DND-41 (cell line): ENCODE results near the gene CHST10.
A peak's percentile ranks its signal among the peaks of the same experiment; 100 is the strongest.
"Not testable (repeated sequence)": the region's sequence is repeated elsewhere in the genome, so short reads cannot be mapped to it uniquely, and the experiment has no call there.

Experiments used
- ATAC-seq: fragments of 200-7000 bp; cut with Tn5 transposase; 3 replicates; pipeline ENCODE4 v1.9.1; 2021; ENCODE audit warnings: low read depth; ENCODE audit not compliant: insufficient read depth
- DNase-seq: peaks from one replicate; pipeline ENCODE4 v3.0.0-alpha.2; 2020
- H2AFZ ChIP-seq: 2 replicates; pipeline ENCODE4 v1.6.0; 2012; ENCODE audit warnings: low read depth, low read length
- H3K27ac ChIP-seq: 2 replicates; pipeline ENCODE4 v1.5.1; 2012; ENCODE audit warnings: low read length, inconsistent platforms
- H3K27me3 ChIP-seq: fragments of 200-600 bp; sonication (generic); 2 replicates; pipeline ENCODE4 v1.6.0; 2012; ENCODE audit warnings: low read length, mild to moderate bottlenecking, inconsistent platforms; ENCODE audit not compliant: insufficient read depth, poor library complexity
- H3K36me3 ChIP-seq: 2 replicates; pipeline ENCODE4 v1.5.1; 2012; ENCODE audit warnings: low read length, inconsistent platforms; ENCODE audit not compliant: insufficient read depth
- H3K4me1 ChIP-seq: 2 replicates; pipeline ENCODE4 v1.5.1; 2012; ENCODE audit warnings: mild to moderate bottlenecking, low read length; ENCODE audit not compliant: insufficient read depth
- H3K4me2 ChIP-seq: 2 replicates; pipeline ENCODE4 v1.6.0; 2012; ENCODE audit warnings: mild to moderate bottlenecking, moderate library complexity, low read length, inconsistent platforms; ENCODE audit not compliant: insufficient read depth
- H3K4me3 ChIP-seq, 2 experiments: fragments of 200-600 bp in 1 of 2; shearing (Covaris generic) in 1 of 2; 2 replicates each; pipeline ENCODE4 v1.5.1; 2012 to 2016; ENCODE audit warnings: inconsistent platforms in 2 of 2, low read length in 2 of 2, mild to moderate bottlenecking in 2 of 2, low read depth in 1 of 2, moderate library complexity in 1 of 2
- H3K79me2 ChIP-seq: 2 replicates; pipeline ENCODE4 v1.6.0; 2012; ENCODE audit warnings: low read length, inconsistent platforms; ENCODE audit not compliant: insufficient read depth
- H3K9ac ChIP-seq: 2 replicates; pipeline ENCODE4 v1.6.0; 2012; ENCODE audit warnings: low read depth, mild to moderate bottlenecking, inconsistent platforms, low read length, moderate library complexity
- H3K9me3 ChIP-seq: 2 replicates; pipeline ENCODE4 v1.5.1; 2012; ENCODE audit warnings: low read length, moderate library complexity, mild to moderate bottlenecking, inconsistent platforms; ENCODE audit not compliant: insufficient read depth, severe bottlenecking
- H4K20me1 ChIP-seq: 2 replicates; pipeline ENCODE4 v1.6.0; 2012; ENCODE audit warnings: low read length; ENCODE audit not compliant: insufficient read depth
- CTCF ChIP-seq: IDR thresholded peaks from 2 replicates; pipeline ENCODE4 v1.5.1; 2012; ENCODE audit warnings: borderline replicate concordance, low read length, moderate library complexity, mild to moderate bottlenecking; ENCODE audit not compliant: poor library complexity, severe bottlenecking; ENCODE audit errors: extremely low read depth
- EZH2 ChIP-seq: IDR thresholded peaks from 3 replicates; pipeline ENCODE4 v1.6.1; 2012; ENCODE audit warnings: borderline replicate concordance, low read depth, mild to moderate bottlenecking, moderate library complexity, low read length, inconsistent platforms; ENCODE audit not compliant: severe bottlenecking

The CHST10 gene, protein sequence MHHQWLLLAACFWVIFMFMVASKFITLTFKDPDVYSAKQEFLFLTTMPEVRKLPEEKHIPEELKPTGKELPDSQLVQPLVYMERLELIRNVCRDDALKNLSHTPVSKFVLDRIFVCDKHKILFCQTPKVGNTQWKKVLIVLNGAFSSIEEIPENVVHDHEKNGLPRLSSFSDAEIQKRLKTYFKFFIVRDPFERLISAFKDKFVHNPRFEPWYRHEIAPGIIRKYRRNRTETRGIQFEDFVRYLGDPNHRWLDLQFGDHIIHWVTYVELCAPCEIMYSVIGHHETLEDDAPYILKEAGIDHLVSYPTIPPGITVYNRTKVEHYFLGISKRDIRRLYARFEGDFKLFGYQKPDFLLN

DNA sequence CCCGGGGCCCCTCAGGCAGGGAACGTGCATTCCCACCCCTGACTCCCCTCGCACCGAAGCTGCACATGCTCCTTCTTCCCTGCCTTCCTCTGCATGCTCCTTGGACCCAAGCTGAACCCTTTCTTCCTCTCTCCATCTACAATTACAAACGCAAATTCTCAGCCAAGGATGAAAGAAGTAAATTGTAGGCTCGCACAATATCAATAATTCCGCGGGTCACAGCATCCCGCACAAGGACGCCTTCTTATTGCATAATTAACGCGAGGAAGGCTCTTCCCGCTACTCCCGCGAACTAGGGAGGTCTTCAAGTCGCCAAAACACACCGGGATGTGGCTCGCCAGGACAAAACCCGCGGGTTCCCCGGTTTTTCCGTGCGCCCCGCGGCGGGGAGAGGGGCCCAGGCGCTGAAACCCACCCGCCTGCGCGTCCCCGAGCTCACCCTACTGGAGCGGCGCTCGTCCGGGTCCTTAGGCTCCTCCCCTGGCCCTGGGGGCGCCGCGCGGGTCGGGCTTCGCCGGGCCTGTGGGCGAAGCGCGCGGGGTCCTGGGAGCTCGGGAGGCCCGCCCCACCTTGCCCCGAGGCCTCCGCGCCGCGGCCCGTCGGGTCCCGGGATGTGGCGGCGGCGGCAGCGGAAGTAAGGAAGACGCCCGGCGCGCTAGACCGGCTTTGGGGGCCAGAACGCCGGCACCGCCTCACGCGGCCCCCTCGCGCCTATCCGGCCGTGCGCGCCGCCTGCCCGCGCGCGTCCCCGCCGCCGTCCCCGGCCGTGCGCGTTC is at the start of gene CHST10:
Gene CHST10, minus strand, starts transcription at position 734 of the 776 bp plus-strand sequence. CDS start 10,993 bp downstream, outside the sequence.
- Histone ChIP-seq H3K9ac (peak within 1 kb of the TSS; percentile 75), H3K9me3 (no peaks in the 10 kb centered on the region), H3K27ac (peak within 1 kb of the TSS; percentile 71), H3K4me3 (peak within 1 kb of the TSS; percentile 32 to 70), H3K79me2 (peaks cover 37% of the 10 kb centered on the region), H3K27me3 (no peaks in the 10 kb centered on the region), H3K36me3 (peaks cover 23% of the 10 kb centered on the region), H2AFZ (peak within 1 kb of the TSS; percentile 82), H3K4me2 (peak within 1 kb of the TSS; percentile 97), H3K4me1 (peaks cover 27% of the 10 kb centered on the region), H4K20me1 (no peaks in the 10 kb centered on the region; the same call in 1 of the 2 replicates)
- DNase-seq, result peak; percentile 84
- ATAC-seq, result peak; percentile 98
- TF ChIP-seq CTCF (no peak), EZH2 (no peak)

- Histone ChIP-seq H4K20me1 (no peaks in the 10 kb centered on the region), H3K27me3 (no peaks in the 10 kb centered on the region), H3K79me2 (no peaks in the 10 kb centered on the region), H2AFZ (no peak overlapping the region), H3K9ac (no peak overlapping the region), H3K4me1 (no peaks in the 10 kb centered on the region), H3K4me3 (no peak overlapping the region), H3K27ac (no peak overlapping the region), H3K36me3 (no peaks in the 10 kb centered on the region), H3K9me3 (peaks cover 24% of the 10 kb centered on the region), H3K4me2 (no peak overlapping the region)
- ATAC-seq (no peak), DNase-seq (no peak)
- no peak for TF ChIP-seq CTCF
- TF ChIP-seq EZH2, result no peak
Observed at GRCh38 chr2:100460904-100461530, 43.5 kb upstream of the CHST10 start.

GRCh38 chr2:100456357-100456756 is 38.9 kb upstream of the CHST10 start:
- peaks cover 34% of the 10 kb centered on the region for H3K9me3 ChIP-seq
- not testable (repeated sequence) for H3K4me2 ChIP-seq, H4K20me1 ChIP-seq, H3K27ac ChIP-seq, H3K36me3 ChIP-seq, H2AFZ ChIP-seq, H3K79me2 ChIP-seq, H3K4me1 ChIP-seq, H3K4me3 ChIP-seq, H3K27me3 ChIP-seq, ATAC-seq, DNase-seq, H3K9ac ChIP-seq
